ENCODE data around the gene NEURL2.

NEURL2 gene

DNA sequence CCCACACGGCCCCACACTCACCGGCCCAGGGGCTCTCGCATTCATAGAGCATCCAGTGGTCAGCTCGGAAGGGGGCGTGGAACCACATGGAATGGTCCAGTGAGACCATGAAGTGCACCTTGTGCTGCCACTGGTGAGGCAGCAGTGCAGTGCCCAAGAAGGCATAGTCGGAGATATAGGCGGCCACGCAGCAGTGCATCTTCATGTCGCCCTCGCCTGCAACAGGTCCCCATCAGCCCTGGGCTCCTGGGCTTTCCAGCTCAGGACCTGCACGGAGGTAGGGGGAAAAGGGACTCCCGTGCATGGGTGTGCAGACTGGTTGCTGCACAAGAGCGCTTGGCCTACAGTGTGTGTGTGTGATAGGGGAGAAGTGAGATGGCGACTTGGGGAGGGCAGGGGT, 47.5 kb downstream of the NEURL2 start:
- no peak for DNase-seq (ENCODE audit: low read depth in 2 of 2)

DNA sequence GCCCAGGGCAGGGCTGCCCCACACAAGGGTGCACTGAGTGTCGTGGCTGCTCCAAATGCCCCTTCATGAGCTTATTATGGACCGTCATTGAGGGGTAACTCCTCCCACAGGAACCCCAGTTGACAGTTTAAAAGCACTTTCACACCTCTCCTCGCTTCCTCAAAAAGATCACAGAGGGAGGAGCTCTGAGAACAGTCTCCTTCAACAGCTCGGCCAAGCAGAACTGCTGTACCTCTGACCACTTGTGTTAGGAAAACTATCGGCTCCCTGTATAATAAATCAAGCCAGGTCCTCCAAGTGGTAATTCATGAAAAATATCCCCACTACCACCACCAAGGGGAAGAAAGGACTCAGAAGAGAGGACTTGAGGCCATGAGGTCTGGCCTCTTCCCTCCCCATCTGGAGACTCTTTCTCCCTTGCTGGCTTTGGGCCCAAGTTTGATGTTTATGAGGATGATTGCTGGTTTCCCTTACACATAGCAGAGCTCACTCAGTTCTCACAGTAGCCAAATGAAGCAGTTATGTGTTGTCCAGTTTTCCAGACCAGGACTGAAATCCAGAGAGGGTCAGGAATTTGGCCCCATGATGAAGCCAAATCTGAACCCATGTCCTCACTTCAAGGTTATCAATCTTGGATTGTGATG, 48.7 kb downstream of the NEURL2 start:
- DNase-seq (ENCODE audit: low read depth in 2 of 2), result no peak

DNA sequence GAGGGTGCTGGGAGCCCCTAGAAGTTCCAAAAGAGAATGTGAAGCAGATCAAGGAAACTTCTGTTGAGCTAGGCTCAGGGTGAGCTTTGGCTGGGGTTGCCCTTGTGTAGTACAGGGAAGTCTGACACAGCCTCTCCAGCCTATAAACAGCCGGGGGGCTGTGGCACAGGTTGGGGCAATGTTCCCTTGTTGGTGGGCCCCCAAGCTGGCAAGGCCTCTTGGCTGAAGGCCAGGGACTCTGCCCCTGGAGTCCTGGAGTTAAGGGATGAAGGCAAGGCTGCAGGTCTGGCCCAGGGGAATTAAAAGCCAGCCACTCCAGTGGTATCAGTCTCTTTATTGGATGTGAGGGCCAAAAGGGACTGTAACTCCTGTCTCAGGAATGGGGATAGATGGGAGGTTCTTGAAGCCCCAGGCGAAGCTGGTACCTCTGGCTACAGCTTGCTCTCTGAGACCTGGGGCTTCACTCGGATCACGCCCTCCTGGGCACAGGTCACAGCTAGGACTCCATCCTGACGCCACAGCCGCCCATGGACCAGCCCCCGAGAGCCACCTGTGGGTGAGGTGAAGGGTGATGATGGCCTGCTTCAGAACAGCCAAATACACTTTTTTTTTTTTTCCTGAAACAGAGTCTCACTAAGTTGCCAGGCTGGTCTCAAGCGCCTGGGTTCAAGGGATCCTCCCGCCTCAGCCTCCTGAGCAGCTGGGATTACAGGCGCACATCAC, 49.4 kb downstream of the NEURL2 start:
- DNase-seq (ENCODE audit: low read depth in 2 of 2), result no peak

DNA sequence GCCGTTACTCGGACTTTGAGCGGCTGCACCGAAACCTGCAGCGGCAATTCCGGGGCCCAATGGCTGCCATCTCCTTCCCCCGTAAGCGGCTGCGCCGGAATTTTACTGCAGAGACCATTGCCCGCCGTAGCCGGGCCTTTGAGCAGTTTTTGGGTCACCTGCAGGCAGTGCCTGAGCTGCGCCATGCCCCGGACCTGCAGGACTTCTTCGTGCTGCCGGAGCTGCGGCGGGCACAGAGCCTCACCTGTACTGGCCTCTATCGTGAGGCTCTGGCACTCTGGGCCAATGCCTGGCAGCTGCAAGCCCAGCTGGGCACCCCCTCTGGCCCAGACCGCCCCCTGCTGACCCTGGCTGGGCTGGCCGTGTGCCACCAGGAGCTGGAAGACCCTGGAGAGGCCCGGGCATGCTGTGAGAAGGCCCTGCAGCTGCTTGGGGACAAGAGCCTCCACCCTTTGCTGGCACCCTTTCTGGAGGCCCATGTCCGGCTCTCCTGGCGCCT, 50.3 kb downstream of the NEURL2 start:
- DNase-seq (ENCODE audit: low read depth in 2 of 2), result no peak
